ENCODE measurements around the gene NEK10. TPM values are rescaled to one million over a fixed set of nuclear protein-coding genes. Genes with fewer than 3 reads are reported as not detected.

NEK10 gene
- total and polyA plus RNA-seq, 2 of the 13 experiments (the other 11 are each of a cell fraction or from before 2014, with no cell fraction given), result 2.8 to 14.2 TPM

GRCh38 chr3:27368831-27369607 is at the start of gene NEK10 (continued):
- TF ChIP-seq AKNA (CRISPR knock-in tag; IDR thresholded peaks at IDR 0.05; ENCODE audit: borderline replicate concordance) (no peak), PHB2 (IDR thresholded peaks at IDR 0.05; ENCODE audit: partially characterized antibody) (no peak), CSRNP1 (CRISPR knock-in tag; IDR thresholded peaks at IDR 0.05) (no peak; the same call in 1 of the 2 replicates), KLF9 (CRISPR knock-in tag; IDR thresholded peaks at IDR 0.05; ENCODE audit: low read depth) (no peak), ZNF414 (CRISPR knock-in tag; IDR thresholded peaks at IDR 0.05) (no peak), ZEB1 (IDR thresholded peaks at IDR 0.05; ENCODE audit: insufficient replicate concordance, low read depth) (no peak), PRDM4 (CRISPR knock-in tag; IDR thresholded peaks at IDR 0.05; ENCODE audit: borderline replicate concordance) (no peak), ZSCAN31 (CRISPR knock-in tag; IDR thresholded peaks at IDR 0.05; ENCODE audit: low read depth) (no peak), ZNF574 (CRISPR knock-in tag; IDR thresholded peaks at IDR 0.05) (peak; percentile 52; the same call in 1 of the 2 replicates), STAT5B (CRISPR knock-in tag; IDR thresholded peaks at IDR 0.05) (no peak), ZNF382 (CRISPR knock-in tag; IDR thresholded peaks at IDR 0.05; ENCODE audit: borderline replicate concordance) (no peak), POLR2AphosphoS2 (IDR thresholded peaks at IDR 0.05; ENCODE audit: low read depth, low read length) (peak; percentile 56; the same call in 1 of the 2 replicates), HBP1 (CRISPR knock-in tag; IDR thresholded peaks at IDR 0.05; ENCODE audit: low read depth) (no peak), CBFB (CRISPR knock-in tag; IDR thresholded peaks at IDR 0.05) (0 out of 2 replicates have a peak, but pooled peaks have one; percentile 25)

All from HepG2 (cell line).